ENCODE data around the gene HTR1D. TPM values are rescaled to one million over a fixed set of nuclear protein-coding genes. Genes with fewer than 3 reads are reported as not detected.

The HTR1D gene
- total RNA-seq, 2 donors from 2014 or later, result not detected

- Histone ChIP-seq H3K4me1 (ENCODE audit: control insufficient read depth in 1 of 2, low read depth in 2 of 2) (peaks cover 3 to 13% of the 10 kb centered on the region in 2 donors), H3K27ac (no peak overlapping the region), H3K27me3 (replicated peaks; ENCODE audit: insufficient read depth) (peaks cover 9% of the 10 kb centered on the region), H3K36me3 (no peaks in the 10 kb centered on the region), H3K4me3 (no peak overlapping the region), H3K9me3 (no peaks in the 10 kb centered on the region)
- TF ChIP-seq CTCF (IDR thresholded peaks at IDR 0.05), result no peak
- ATAC-seq (ENCODE audit: insufficient number of reproducible peaks, low FRiP score, low read depth) (no peak), DNase-seq (ENCODE audit: low spot score) (no peak)
Measured at GRCh38 chr1:23215291-23215690, 2.0 kb downstream of the HTR1D start.

- H3K27ac ChIP-seq, result no peak overlapping the region
- no peaks in the 10 kb centered on the region for H3K9me3 ChIP-seq
- ATAC-seq (ENCODE audit: insufficient number of reproducible peaks, low FRiP score, low read depth), result no peak
- DNase-seq (ENCODE audit: low spot score), result no peak
- H3K27me3 ChIP-seq (replicated peaks; ENCODE audit: insufficient read depth), result peaks cover 9% of the 10 kb centered on the region
- H3K4me1 ChIP-seq (ENCODE audit: control insufficient read depth in 1 of 2, low read depth in 2 of 2), result peaks cover 3 to 13% of the 10 kb centered on the region in 2 donors
- no peak for TF ChIP-seq CTCF (IDR thresholded peaks at IDR 0.05)
- H3K4me3 ChIP-seq, result no peak overlapping the region
- H3K36me3 ChIP-seq, result no peaks in the 10 kb centered on the region
Measured at GRCh38 chr1:23214640-23215039, 2.7 kb downstream of the HTR1D start.

- Histone ChIP-seq H3K4me3 (no peak overlapping the region), H3K4me1 (ENCODE audit: control insufficient read depth in 1 of 2, low read depth in 2 of 2) (peaks cover 0 to 4% of the 10 kb centered on the region in 2 donors), H3K9me3 (no peaks in the 10 kb centered on the region), H3K27me3 (replicated peaks; ENCODE audit: insufficient read depth) (peaks cover 5% of the 10 kb centered on the region), H3K36me3 (no peaks in the 10 kb centered on the region), H3K27ac (no peak overlapping the region)
- ATAC-seq (ENCODE audit: insufficient number of reproducible peaks, low FRiP score, low read depth) (no peak), DNase-seq (ENCODE audit: low spot score) (no peak)
- no peak for TF ChIP-seq CTCF (IDR thresholded peaks at IDR 0.05)
Measured at GRCh38 chr1:23211955-23212354, 5.3 kb downstream of the HTR1D start.

- Histone ChIP-seq H3K9me3 (no peaks in the 10 kb centered on the region), H3K4me3 (no peak overlapping the region), H3K4me1 (ENCODE audit: control insufficient read depth in 1 of 2, low read depth in 2 of 2) (no peaks in the 10 kb centered on the region), H3K27me3 (replicated peaks; ENCODE audit: insufficient read depth) (peaks cover 5% of the 10 kb centered on the region), H3K27ac (no peak overlapping the region), H3K36me3 (no peaks in the 10 kb centered on the region)
- ATAC-seq (ENCODE audit: insufficient number of reproducible peaks, low FRiP score, low read depth) (no peak), DNase-seq (ENCODE audit: low spot score) (no peak)
- TF ChIP-seq CTCF (IDR thresholded peaks at IDR 0.05), result no peak
Measured at GRCh38 chr1:23210963-23211362, 6.3 kb downstream of the HTR1D start.

- Histone ChIP-seq H3K4me3 (no peak overlapping the region), H3K27ac (no peak overlapping the region), H3K36me3 (no peaks in the 10 kb centered on the region), H3K27me3 (replicated peaks; ENCODE audit: insufficient read depth) (peaks cover 5% of the 10 kb centered on the region), H3K9me3 (no peaks in the 10 kb centered on the region), H3K4me1 (ENCODE audit: control insufficient read depth in 1 of 2, low read depth in 2 of 2) (no peaks in the 10 kb centered on the region)
- no peak for TF ChIP-seq CTCF (IDR thresholded peaks at IDR 0.05)
- DNase-seq (ENCODE audit: low spot score), result no peak
- ATAC-seq (ENCODE audit: insufficient number of reproducible peaks, low FRiP score, low read depth), result no peak
Measured at GRCh38 chr1:23210351-23210785, 6.9 kb downstream of the HTR1D start.

Data from thoracic aorta (tissue), 2 donors.